ENCODE results near the gene TOGARAM1.

The TOGARAM1 gene

GRCh38 chr14:44961554-44962333 lies at the start of gene TOGARAM1, which contains the start of gene KLHL28:
Gene TOGARAM1 (plus strand): TSS chr14:44962190. CDS start chr14:44962422, 232 bp downstream.
Gene KLHL28 (minus strand): TSS chr14:44961947. CDS start chr14:44945928, 16,019 bp downstream.
- peak; percentile 93 to 98 for DNase-seq (ENCODE audit: low read depth in 2 of 2)

- no peak for DNase-seq (ENCODE audit: low read depth in 2 of 2)
Observed at GRCh38 chr14:44914849-44915248, 47.1 kb upstream of the TOGARAM1 start.

- DNase-seq (ENCODE audit: low read depth in 2 of 2): no peak
Observed at GRCh38 chr14:44928793-44929192, 33.2 kb upstream of the TOGARAM1 start.

GRCh38 chr14:44935155-44935554 lies 26.8 kb upstream of the TOGARAM1 start:
- no peak for DNase-seq (ENCODE audit: low read depth in 2 of 2)

- DNase-seq (ENCODE audit: low read depth in 2 of 2): no peak
Observed at GRCh38 chr14:44937547-44937946, 24.4 kb upstream of the TOGARAM1 start.

GRCh38 chr14:44940211-44940610 lies 21.8 kb upstream of the TOGARAM1 start:
- DNase-seq (ENCODE audit: low read depth in 2 of 2): no peak

- DNase-seq (ENCODE audit: low read depth in 2 of 2): no peak
Observed at GRCh38 chr14:44940944-44941343, 21.0 kb upstream of the TOGARAM1 start.

GRCh38 chr14:44941591-44941990 lies 20.4 kb upstream of the TOGARAM1 start:
- DNase-seq (ENCODE audit: low read depth in 2 of 2): no peak

GRCh38 chr14:44942436-44942835 lies 19.6 kb upstream of the TOGARAM1 start:
- no peak for DNase-seq (ENCODE audit: low read depth in 2 of 2)

- DNase-seq (ENCODE audit: low read depth in 2 of 2): no peak
Observed at GRCh38 chr14:44944107-44944506, 17.9 kb upstream of the TOGARAM1 start.

GRCh38 chr14:44945264-44945663 lies 16.7 kb upstream of the TOGARAM1 start:
- DNase-seq (ENCODE audit: low read depth in 2 of 2): no peak

GRCh38 chr14:44951051-44951450 lies 10.9 kb upstream of the TOGARAM1 start:
- no peak for DNase-seq (ENCODE audit: low read depth in 2 of 2)

GRCh38 chr14:44952391-44953110 lies 9.4 kb upstream of the TOGARAM1 start:
- DNase-seq (ENCODE audit: low read depth in 2 of 2): no peak

GRCh38 chr14:44954750-44955149 lies 7.2 kb upstream of the TOGARAM1 start:
- DNase-seq (ENCODE audit: low read depth in 2 of 2): no peak

GRCh38 chr14:44955528-44955927 lies 6.5 kb upstream of the TOGARAM1 start:
- DNase-seq (ENCODE audit: low read depth in 2 of 2): no peak

GRCh38 chr14:44956866-44957265 lies 5.1 kb upstream of the TOGARAM1 start:
- DNase-seq (ENCODE audit: low read depth in 2 of 2): no peak

- no peak for DNase-seq (ENCODE audit: low read depth in 2 of 2)
Observed at GRCh38 chr14:44959538-44959937, 2.5 kb upstream of the TOGARAM1 start.

GRCh38 chr14:44960146-44960545 lies 1.8 kb upstream of the TOGARAM1 start:
- DNase-seq (ENCODE audit: low read depth in 2 of 2): no peak

GRCh38 chr14:44960646-44961045 lies 1.3 kb upstream of the TOGARAM1 start:
- DNase-seq (ENCODE audit: low read depth in 2 of 2): no peak

GRCh38 chr14:44961151-44961553 lies 838 bp upstream of the TOGARAM1 start:
- DNase-seq (ENCODE audit: low read depth in 2 of 2): peak; percentile 41 to 47

- no peak for DNase-seq (ENCODE audit: low read depth in 2 of 2)
Observed at GRCh38 chr14:44962334-44963043, 499 bp downstream of the TOGARAM1 start.

GRCh38 chr14:44963044-44963528 lies 1.1 kb downstream of the TOGARAM1 start:
- no peak for DNase-seq (ENCODE audit: low read depth in 2 of 2)
